HepG2 (cell line): ENCODE results near the gene CRNKL1. TPM values are rescaled to one million over a fixed set of nuclear protein-coding genes. Genes with fewer than 3 reads are reported as not detected.

Experiments
- AFF4 ChIP-seq: sonication (generic); formaldehyde crosslinking; IDR thresholded peaks from 2 replicates; pipeline ENCODE4 v1.4.0; 2020; ENCODE audit warnings: missing genetic modification reagents
- ATAD3A ChIP-seq: sonication (generic); formaldehyde crosslinking; IDR thresholded peaks from 2 replicates; pipeline ENCODE4 v1.4.0; 2020; ENCODE audit warnings: missing genetic modification reagents
- CC2D1A ChIP-seq: sonication (generic); formaldehyde crosslinking; IDR thresholded peaks from 2 replicates; pipeline ENCODE4 v1.8.1; 2023; ENCODE audit warnings: mild to moderate bottlenecking, missing genetic modification reagents
- HMGXB3 ChIP-seq: sonication (generic); formaldehyde crosslinking; IDR thresholded peaks from 2 replicates; pipeline ENCODE4 v1.4.0; 2020; ENCODE audit warnings: missing genetic modification reagents, borderline replicate concordance
- MEIS1 ChIP-seq: sonication (generic); formaldehyde crosslinking; IDR thresholded peaks from 2 replicates; pipeline ENCODE4 v1.9.0; 2021; ENCODE audit warnings: mild to moderate bottlenecking, missing genetic modification reagents, moderate library complexity, borderline replicate concordance
- MEIS2 ChIP-seq: sonication (generic); formaldehyde crosslinking; IDR thresholded peaks from 2 replicates; pipeline ENCODE4 v1.9.0; 2021; ENCODE audit warnings: mild to moderate bottlenecking, missing genetic modification reagents
- PAF1 ChIP-seq: IDR thresholded peaks from 2 replicates; pipeline ENCODE4 v1.6.1; 2016; ENCODE audit warnings: missing genetic modification reagents, missing compliant biosample characterization
- RBM39 ChIP-seq: fragments of 200-400 bp; formaldehyde crosslinking; IDR thresholded peaks from one replicate; pipeline ENCODE4 v1.6.1; 2018; ENCODE audit warnings: antibody characterized with exemption, mild to moderate bottlenecking, low read depth, low read length; ENCODE audit not compliant: poor library complexity, severe bottlenecking
- SMAD3 ChIP-seq: sonication (generic); formaldehyde crosslinking; IDR thresholded peaks from 2 replicates; pipeline ENCODE4 v1.4.0; 2020; ENCODE audit warnings: missing genetic modification reagents
- SRY ChIP-seq: sonication (generic); formaldehyde crosslinking; IDR thresholded peaks from 2 replicates; pipeline ENCODE4 v1.8.0; 2022; ENCODE audit warnings: mild to moderate bottlenecking, missing genetic modification reagents
- THYN1 ChIP-seq: sonication (generic); formaldehyde crosslinking; IDR thresholded peaks from 2 replicates; pipeline ENCODE4 v1.8.1; 2023; ENCODE audit warnings: low read depth, mild to moderate bottlenecking, moderate library complexity, missing genetic modification reagents, borderline replicate concordance
- ZBTB46 ChIP-seq: sonication (generic); formaldehyde crosslinking; IDR thresholded peaks from 2 replicates; pipeline ENCODE4 v1.4.0; 2020; ENCODE audit warnings: mild to moderate bottlenecking, missing genetic modification reagents, borderline replicate concordance
- ZFP1 ChIP-seq: IDR thresholded peaks from 2 replicates; pipeline ENCODE4 v1.6.1; 2016
- ZNF10 ChIP-seq: sonication (generic); formaldehyde crosslinking; IDR thresholded peaks from 2 replicates; pipeline ENCODE4 v1.4.0; 2020; ENCODE audit warnings: mild to moderate bottlenecking, low read depth, missing genetic modification reagents, borderline replicate concordance
- ZNF121 ChIP-seq: sonication (generic); formaldehyde crosslinking; IDR thresholded peaks from 2 replicates; pipeline ENCODE4 v1.5.0; 2020; ENCODE audit warnings: mild to moderate bottlenecking, missing genetic modification reagents
- ZNF501 ChIP-seq: sonication (generic); formaldehyde crosslinking; IDR thresholded peaks from 2 replicates; pipeline ENCODE4 v1.5.1; 2020; ENCODE audit warnings: mild to moderate bottlenecking, moderate library complexity, missing genetic modification reagents
- ZNF552 ChIP-seq: sonication (generic); formaldehyde crosslinking; IDR thresholded peaks from 2 replicates; pipeline ENCODE4 v1.9.0; 2022; ENCODE audit warnings: missing genetic modification reagents, mild to moderate bottlenecking, borderline replicate concordance
- ZNF564 ChIP-seq: sonication (generic); formaldehyde crosslinking; IDR thresholded peaks from 2 replicates; pipeline ENCODE4 v1.8.1; 2023; ENCODE audit warnings: mild to moderate bottlenecking, missing genetic modification reagents
- ZNF616 ChIP-seq: sonication (generic); formaldehyde crosslinking; IDR thresholded peaks from 2 replicates; pipeline ENCODE4 v1.5.0; 2020; ENCODE audit warnings: low read depth, mild to moderate bottlenecking, missing genetic modification reagents
- polyA plus RNA-seq, 8 experiments: library from polyadenylated mRNA; depleted of rRNA in 3 of 8; stranded (reverse) in 7 of 8; unstranded in 1 of 8; fragments of >200 nt; fragmentation: Illumina TruSeq in 4 of 8; extraction: Trizol in 4 of 8; gene quantifications; 2 replicates each; pipeline versions ENCODE4 v1.2.1 to v1.2.3, GENCODE V29; 2011 to 2016; ENCODE audit warnings: low read depth in 4 of 8, missing spikeins in 1 of 8, mixed read lengths in 1 of 8; ENCODE audit not compliant: insufficient read depth in 1 of 8
- total RNA-seq, 5 experiments: library from RNA; depleted of rRNA; stranded (reverse); fragments of >200 nt; fragmentation: Illumina TruSeq; extraction: Trizol; gene quantifications; 2 replicates each; pipeline ENCODE4 v1.2.3, GENCODE V29; 2016; ENCODE audit warnings: low read depth in 1 of 5

Gene CRNKL1
- total and polyA plus RNA-seq, 2 of the 13 experiments (the other 11 are each of a cell fraction or from before 2014, with no cell fraction given): 12.3 to 64.5 TPM

- 0 out of 2 replicates have a peak, but pooled peaks have one; percentile 43 for TF ChIP-seq HMGXB3
- no peak; the same call in none of the 2 replicates for TF ChIP-seq SMAD3 (CRISPR knock-in tag)
- TF ChIP-seq MEIS1 (CRISPR knock-in tag): no peak
- no peak for TF ChIP-seq ZNF552 (CRISPR knock-in tag)
- TF ChIP-seq CC2D1A (CRISPR knock-in tag): peak; percentile 40; the same call in 1 of the 2 replicates
- TF ChIP-seq ZNF564 (CRISPR knock-in tag): no peak
- no peak for TF ChIP-seq ZBTB46 (CRISPR knock-in tag)
- TF ChIP-seq RBM39: no peak
- TF ChIP-seq ZNF616 (CRISPR knock-in tag): no peak
- peak; percentile 84; the same call in 1 of the 2 replicates for TF ChIP-seq ZNF501
- no peak for TF ChIP-seq ZNF121 (CRISPR knock-in tag)
- TF ChIP-seq PAF1 (CRISPR knock-in tag): no peak
- TF ChIP-seq SRY (CRISPR knock-in tag): 0 out of 2 replicates have a peak, but pooled peaks have one; percentile 55
- TF ChIP-seq AFF4 (CRISPR knock-in tag): no peak
- no peak; the same call in 1 of the 2 replicates for TF ChIP-seq ZFP1
- TF ChIP-seq ATAD3A (CRISPR knock-in tag): no peak
- no peak for TF ChIP-seq THYN1 (CRISPR knock-in tag)
- no peak for TF ChIP-seq ZNF10 (CRISPR knock-in tag)
- TF ChIP-seq MEIS2 (CRISPR knock-in tag): no peak
These were observed 49.9 kb downstream of the CRNKL1 start (continued) for GRCh38 chr20:20002101-20002998.
